Thyroid gland (tissue), 4 donors: Measurements from ENCODE around the gene TRIM41. TPM values are rescaled to one million over a fixed set of nuclear protein-coding genes. Genes with fewer than 3 reads are reported as not detected.

Experiments
- DNase-seq, 2 donors: peaks; one replicate each; pipeline ENCODE4 v3.0.0-alpha.2; 2019
- H3K27ac ChIP-seq, 3 donors: fragments of 200-600 bp; sonication (generic); 1 replicate in 2 of 3; 2 replicates in 1 of 3; pipeline ENCODE4 v1.5.1; 2016 to 2019; ENCODE audit warnings: mild to moderate bottlenecking in 1 of 3, moderate library complexity in 1 of 3
- H3K27me3 ChIP-seq: fragments of 200-600 bp; sonication (generic); one replicate; pipeline ENCODE4 v1.5.1; 2019
- H3K36me3 ChIP-seq, 2 donors: fragments of 200-600 bp; sonication (generic); one replicate each; pipeline ENCODE4 v1.5.1; 2016 to 2019
- H3K4me1 ChIP-seq, 2 donors: fragments of 200-600 bp; sonication (generic); one replicate each; pipeline ENCODE4 v1.5.1; 2017 to 2019
- H3K4me3 ChIP-seq, 3 donors: fragments of 200-600 bp; sonication (generic); replicated peaks in 1 of 3; 1 replicate in 2 of 3; 2 replicates in 1 of 3; pipeline ENCODE4 v1.5.1; 2016; ENCODE audit warnings: mild to moderate bottlenecking in 1 of 3
- H3K9me3 ChIP-seq: fragments of 200-600 bp; sonication (generic); one replicate; pipeline ENCODE4 v1.5.1; 2017
- CTCF ChIP-seq, 6 experiments: fragments of 200-600 bp in 3 of 6; fragments of 450-650 bp in 3 of 6; sonication (generic) in 3 of 6; IDR thresholded peaks; one replicate each; pipeline ENCODE4 v1.5.1; 2016 to 2019; ENCODE audit warnings: antibody characterized with exemption in 6 of 6, mild to moderate bottlenecking in 2 of 6, inconsistent platforms in 1 of 6, moderate library complexity in 1 of 6
- POLR2A ChIP-seq, 2 donors: fragments of 450-650 bp; IDR thresholded peaks; one replicate each; pipeline ENCODE4 v1.6.1; 2017; ENCODE audit warnings: antibody characterized with exemption in 2 of 2, mild to moderate bottlenecking in 2 of 2, moderate library complexity in 1 of 2
- WGBS, 2 donors: methylation state at CpG; one replicate each; pipeline ENCODE4 v1.1.5; 2017; 5-methylcytosine and 5-hydroxymethylcytosine counted together
- intact Hi-C: fragments of 100-400 bp; cut with DNase I; formaldehyde crosslinking; loops from one replicate; pipeline ENCODE4 v1.15.1; 2023
- total RNA-seq, 4 donors: library from RNA; depleted of rRNA; stranded (reverse); fragments of >200 nt; gene quantifications; one replicate each; pipeline ENCODE4 v1.2.3, GENCODE V29; 2016

The TRIM41 gene
- total RNA-seq, 4 donors from 2014 or later = 18.8 to 31.1 (median 22.8) TPM

GRCh38 chr5:181198106-181198685 lies 24.9 kb upstream of the TRIM41 start:
- no peak overlapping the region for H3K27ac ChIP-seq
- no peak for DNase-seq
- TF ChIP-seq POLR2A (IDR thresholded peaks at IDR 0.05) (no peak), CTCF (IDR thresholded peaks at IDR 0.05) (no peak)
- H3K4me3 ChIP-seq = no peak overlapping the region
- no peaks in the 10 kb centered on the region for H3K9me3 ChIP-seq
- H3K4me1 ChIP-seq = no peaks in the 10 kb centered on the region
- intact Hi-C loops = no loop called here
- H3K27me3 ChIP-seq = no peaks in the 10 kb centered on the region
- 79 to 89% methylated on average over 11 to 12 of the region's 12 CpGs for WGBS, 2 donors
- no peaks in the 10 kb centered on the region for H3K36me3 ChIP-seq

GRCh38 chr5:181198905-181199519 lies 24.1 kb upstream of the TRIM41 start:
- no peaks in the 10 kb centered on the region for H3K27me3 ChIP-seq
- H3K4me1 ChIP-seq = no peaks in the 10 kb centered on the region
- H3K27ac ChIP-seq = no peak overlapping the region
- DNase-seq = no peak
- TF ChIP-seq POLR2A (IDR thresholded peaks at IDR 0.05) = no peak
- no peak for TF ChIP-seq CTCF (IDR thresholded peaks at IDR 0.05)
- H3K36me3 ChIP-seq = no peaks in the 10 kb centered on the region
- no peak overlapping the region for H3K4me3 ChIP-seq
- H3K9me3 ChIP-seq = no peaks in the 10 kb centered on the region
- intact Hi-C loops = no loop called here
- WGBS, 2 donors = 55 to 65% methylated on average over 9 of the region's 9 CpGs

- Histone ChIP-seq H3K27ac (no peak overlapping the region), H3K4me1 (no peaks in the 10 kb centered on the region), H3K4me3 (no peak overlapping the region), H3K36me3 (no peaks in the 10 kb centered on the region), H3K9me3 (no peaks in the 10 kb centered on the region), H3K27me3 (no peaks in the 10 kb centered on the region)
- 77 to 95% methylated on average over 12 of the region's 12 CpGs for WGBS, 2 donors
- DNase-seq = no peak
- TF ChIP-seq CTCF (IDR thresholded peaks at IDR 0.05) (no peak), POLR2A (IDR thresholded peaks at IDR 0.05) (no peak)
- intact Hi-C loops = no loop called here
Measured at GRCh38 chr5:181199881-181200638, 23.0 kb upstream of the TRIM41 start.

GRCh38 chr5:181200816-181201215 lies 22.3 kb upstream of the TRIM41 start:
- no peaks in the 10 kb centered on the region for H3K36me3 ChIP-seq
- 72 to 93% methylated on average over 4 of the region's 4 CpGs for WGBS, 2 donors
- no peak overlapping the region for H3K4me3 ChIP-seq
- H3K4me1 ChIP-seq = peaks cover 5 to 6% of the 10 kb centered on the region in 2 donors
- intact Hi-C loops = no loop called here
- no peak for DNase-seq
- H3K27ac ChIP-seq = no peak overlapping the region
- TF ChIP-seq POLR2A (IDR thresholded peaks at IDR 0.05) (no peak), CTCF (IDR thresholded peaks at IDR 0.05) (no peak)
- no peaks in the 10 kb centered on the region for H3K9me3 ChIP-seq
- H3K27me3 ChIP-seq = no peaks in the 10 kb centered on the region
